Measurements from ENCODE around the gene PRDM5.

The PRDM5 gene

GRCh38 chr4:120873554-120873953 lies 49.0 kb downstream of the PRDM5 start:
- TF ChIP-seq CTCF (IDR thresholded peaks at IDR 0.05; ENCODE audit: unreplicated experiment in 3 of 3): peak in 2 of 3 experiments; percentile 24 to 27
- no peak overlapping the region for H3K27ac Mint-ChIP-seq
- no peaks in the 10 kb centered on the region for H3K9me3 Mint-ChIP-seq
- peaks cover 4% of the 10 kb centered on the region for H3K4me1 Mint-ChIP-seq
- H3K27me3 Mint-ChIP-seq (ENCODE audit: low read depth): no peaks in the 10 kb centered on the region
- H3K4me3 Mint-ChIP-seq: no peak overlapping the region
- no peaks in the 10 kb centered on the region for H3K36me3 Mint-ChIP-seq (ENCODE audit: low read depth)

GRCh38 chr4:120871173-120871572 lies 51.4 kb downstream of the PRDM5 start:
- Mint-ChIP-seq H3K4me1 (peaks cover 4% of the 10 kb centered on the region), H3K9me3 (no peaks in the 10 kb centered on the region), H3K36me3 (ENCODE audit: low read depth) (no peaks in the 10 kb centered on the region), H3K4me3 (no peak overlapping the region), H3K27ac (no peak overlapping the region), H3K27me3 (ENCODE audit: low read depth) (no peaks in the 10 kb centered on the region)
- TF ChIP-seq CTCF (IDR thresholded peaks at IDR 0.05; ENCODE audit: unreplicated experiment in 3 of 3): no peak

GRCh38 chr4:120870279-120870673 lies 52.2 kb downstream of the PRDM5 start:
- peaks cover 4% of the 10 kb centered on the region for H3K4me1 Mint-ChIP-seq
- H3K9me3 Mint-ChIP-seq: no peaks in the 10 kb centered on the region
- H3K4me3 Mint-ChIP-seq: no peak overlapping the region
- no peak for TF ChIP-seq CTCF (IDR thresholded peaks at IDR 0.05; ENCODE audit: unreplicated experiment in 3 of 3)
- no peak overlapping the region for H3K27ac Mint-ChIP-seq
- no peaks in the 10 kb centered on the region for H3K36me3 Mint-ChIP-seq (ENCODE audit: low read depth)
- no peaks in the 10 kb centered on the region for H3K27me3 Mint-ChIP-seq (ENCODE audit: low read depth)

- no peak overlapping the region for H3K27ac Mint-ChIP-seq
- peaks cover 4% of the 10 kb centered on the region for H3K4me1 Mint-ChIP-seq
Observed at GRCh38 chr4:120869613-120870278, 52.8 kb downstream of the PRDM5 start.

GRCh38 chr4:120867506-120867905 lies 55.0 kb downstream of the PRDM5 start:
- Mint-ChIP-seq H3K36me3 (ENCODE audit: low read depth) (no peaks in the 10 kb centered on the region), H3K9me3 (no peaks in the 10 kb centered on the region), H3K4me1 (peaks cover 4% of the 10 kb centered on the region), H3K4me3 (no peak overlapping the region), H3K27ac (no peak overlapping the region), H3K27me3 (ENCODE audit: low read depth) (no peaks in the 10 kb centered on the region)
- TF ChIP-seq CTCF (IDR thresholded peaks at IDR 0.05; ENCODE audit: unreplicated experiment in 3 of 3): no peak

More at GRCh38 chr4:120869613-120870278, 52.8 kb downstream of the PRDM5 start:
- no peak for TF ChIP-seq CTCF (IDR thresholded peaks at IDR 0.05; ENCODE audit: unreplicated experiment in 3 of 3)
- no peaks in the 10 kb centered on the region for H3K36me3 Mint-ChIP-seq (ENCODE audit: low read depth)
- H3K4me3 Mint-ChIP-seq: no peak overlapping the region
- no peaks in the 10 kb centered on the region for H3K9me3 Mint-ChIP-seq
- no peaks in the 10 kb centered on the region for H3K27me3 Mint-ChIP-seq (ENCODE audit: low read depth)

GRCh38 chr4:120865985-120866384 lies 56.5 kb downstream of the PRDM5 start:
- no peak for TF ChIP-seq CTCF (IDR thresholded peaks at IDR 0.05; ENCODE audit: unreplicated experiment in 3 of 3)
- Mint-ChIP-seq H3K9me3 (no peaks in the 10 kb centered on the region), H3K27me3 (ENCODE audit: low read depth) (no peaks in the 10 kb centered on the region), H3K4me3 (no peak overlapping the region), H3K4me1 (peaks cover 4% of the 10 kb centered on the region), H3K27ac (no peak overlapping the region), H3K36me3 (ENCODE audit: low read depth) (no peaks in the 10 kb centered on the region)

All from nephron (organoid).